ENCODE data around the gene MRPL42. TPM values are rescaled to one million over a fixed set of nuclear protein-coding genes. Genes with fewer than 3 reads are reported as not detected.

Gene MRPL42
- total RNA-seq = 10 to 100 TPM; 25.8 to 44.5 (median 32.1) TPM
- long read RNA-seq, full-length matches to known transcripts = 12 of 14 reads
- long read RNA-seq, partial matches to known transcripts = 1 of 14 reads
- long read RNA-seq, other reads (novel, unspliced or antisense) = 1 of 14 reads

DNA sequence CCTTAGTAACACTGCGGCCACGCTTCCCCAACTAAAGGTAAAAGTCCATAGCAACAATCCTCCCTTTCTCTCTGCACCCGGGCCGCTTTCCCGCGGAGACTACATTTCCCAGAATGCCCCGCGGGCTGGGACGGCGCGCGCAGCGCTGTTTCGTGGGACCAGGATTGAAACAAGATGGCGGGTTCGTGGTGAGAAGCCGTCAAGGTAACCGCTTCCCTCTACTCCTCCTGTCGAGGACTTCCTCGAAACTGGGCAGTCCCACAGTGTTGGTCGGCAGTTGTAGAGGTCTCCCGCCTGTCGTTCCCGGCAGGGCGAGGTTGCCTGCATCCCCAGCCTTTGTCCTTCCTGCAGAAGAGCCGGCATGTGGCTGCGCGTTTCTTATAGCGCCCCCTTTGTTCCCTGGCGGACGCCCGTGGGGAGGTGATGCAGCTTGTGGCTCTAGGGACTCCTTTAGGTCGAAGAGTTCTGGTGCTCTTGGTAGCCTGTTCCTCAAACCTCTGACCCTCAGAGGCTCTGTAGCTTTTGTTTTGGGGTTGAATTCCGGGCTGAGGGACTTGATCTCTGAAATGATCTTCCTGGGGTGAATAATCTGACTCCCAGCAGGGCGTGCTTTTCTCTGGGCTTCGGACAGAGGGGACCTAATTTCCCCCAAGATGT, at the start of gene MRPL42:
Gene MRPL42, plus strand, starts transcription at position 164 of the 657 bp plus-strand sequence. CDS start 1,772 bp downstream, outside the sequence.
- Histone ChIP-seq H3K4me3 (peak within 1 kb of the TSS; percentile 57 to 95 (median 70)), H3K27ac (peak within 1 kb of the TSS; percentile 69 to 88 (median 74)), H3K4me1 (peaks cover 0 to 17% (median 2%) of the 10 kb centered on the region in 4 donors), H3K9me3 (no peaks in the 10 kb centered on the region), H3K27me3 (no peaks in the 10 kb centered on the region), H3K36me3 (peaks cover 0 to 4% (median 0%) of the 10 kb centered on the region in 4 donors)
- ATAC-seq = peak; percentile 98 to 99 (median 98)
- WGBS (ENCODE audit: insufficient coverage, low coverage, low lambda C conversion rate, missing lambda C conversion rate) = 0% methylated on average over 20 of the region's 36 CpGs
- TF ChIP-seq CTCF (IDR thresholded peaks at IDR 0.05) (peak; percentile 59 to 79 (median 72)), POLR2A (IDR thresholded peaks at IDR 0.05) (peak; percentile 59)
- peak; percentile 89 to 94 (median 93) for DNase-seq
- intact Hi-C loops (cut with DNase I) = no loop called here

DNA sequence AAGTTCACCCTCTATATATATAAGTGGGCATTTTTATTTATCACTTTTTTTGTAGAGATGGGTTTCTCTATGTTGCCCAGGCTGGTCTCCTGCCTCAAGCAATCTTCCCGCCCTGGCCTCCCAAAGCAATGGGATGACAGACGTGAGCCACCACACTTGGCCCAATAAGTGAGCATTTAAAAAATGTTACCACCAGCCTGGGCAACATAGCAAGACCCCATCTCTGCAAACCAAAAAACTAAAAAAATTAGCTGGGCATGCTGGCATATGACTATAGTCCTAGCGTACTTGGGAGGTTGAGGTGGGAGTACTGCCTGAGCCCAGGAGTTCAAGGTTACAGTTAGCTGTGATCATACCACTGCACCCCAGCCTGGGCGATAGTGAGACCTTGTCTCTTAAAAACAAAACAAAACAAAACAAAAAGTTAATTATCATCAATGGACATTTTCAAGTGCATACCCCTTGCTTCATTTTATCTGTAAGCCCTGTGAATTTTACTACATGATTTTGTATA, 49.3 kb upstream of the MRPL42 start:
- intact Hi-C loops (cut with DNase I) = no loop called here
- DNase-seq (no peak), ATAC-seq (no peak)
- TF ChIP-seq POLR2A (IDR thresholded peaks at IDR 0.05) (no peak), CTCF (IDR thresholded peaks at IDR 0.05) (no peak)
- Histone ChIP-seq H3K27me3 (no peaks in the 10 kb centered on the region), H3K36me3 (no peaks in the 10 kb centered on the region), H3K27ac (no peak overlapping the region), H3K4me3 (no peak overlapping the region), H3K9me3 (no peaks in the 10 kb centered on the region), H3K4me1 (no peaks in the 10 kb centered on the region)
- 83% methylated on average over 4 of the region's 4 CpGs for WGBS (ENCODE audit: insufficient coverage, low coverage, low lambda C conversion rate, missing lambda C conversion rate)

GRCh38 chr12:93419388-93420034, 47.8 kb upstream of the MRPL42 start:
- intact Hi-C loops (cut with DNase I) = no loop called here
- no peaks in the 10 kb centered on the region for H3K4me1 ChIP-seq
- H3K27ac ChIP-seq = no peak overlapping the region
- TF ChIP-seq POLR2A (IDR thresholded peaks at IDR 0.05) (no peak), CTCF (IDR thresholded peaks at IDR 0.05) (peak; percentile 66 to 76 (median 72))
- ATAC-seq = peak; percentile 83 to 91 (median 88)
- 11% methylated on average over 1 of the region's 1 CpG for WGBS (ENCODE audit: insufficient coverage, low coverage, low lambda C conversion rate, missing lambda C conversion rate)
- no peaks in the 10 kb centered on the region for H3K27me3 ChIP-seq
- no peaks in the 10 kb centered on the region for H3K9me3 ChIP-seq
- no peaks in the 10 kb centered on the region for H3K36me3 ChIP-seq
- no peak overlapping the region for H3K4me3 ChIP-seq
- no peak for DNase-seq

- Histone ChIP-seq H3K27ac (no peak overlapping the region), H3K4me3 (no peak overlapping the region), H3K4me1 (peaks cover 0 to 3% (median 0%) of the 10 kb centered on the region in 4 donors), H3K27me3 (no peaks in the 10 kb centered on the region), H3K9me3 (no peaks in the 10 kb centered on the region), H3K36me3 (no peaks in the 10 kb centered on the region)
- intact Hi-C loops (cut with DNase I) = no loop called here
- DNase-seq (no peak), ATAC-seq (no peak)
- 55% methylated on average over 2 of the region's 2 CpGs for WGBS (ENCODE audit: insufficient coverage, low coverage, low lambda C conversion rate, missing lambda C conversion rate)
- TF ChIP-seq POLR2A (IDR thresholded peaks at IDR 0.05) (no peak), CTCF (IDR thresholded peaks at IDR 0.05) (no peak)
Measured at GRCh38 chr12:93422050-93422449, 45.3 kb upstream of the MRPL42 start.
